HCT116 (cell line): Measurements from ENCODE around the gene NFATC2IP. TPM values are rescaled to one million over a fixed set of nuclear protein-coding genes. Genes with fewer than 3 reads are reported as not detected.

Experiments used
- ATAC-seq: fragments of 200-7000 bp; cut with Tn5 transposase; 2 replicates; pipeline ENCODE4 v1.9.1; 2020; ENCODE audit warnings: mild to moderate bottlenecking, moderate library complexity
- BruUV-seq: library from RNA; stranded (reverse); fragments of 400-500 nt; replicated peaks from 2 replicates; lab custom pipeline; 2021; lab: Mats Ljungman, UMichigan
- CTCF ChIA-PET: fragments of 300-600 bp; sonication (Branson Sonifier 250); formaldehyde crosslinking; loops from one replicate; lab custom pipeline; 2021; ENCODE audit warnings: antibody characterized with exemption; lab: Charles Lee
- POLR2A ChIA-PET: fragments of 300-600, 350-600 bp; sonication (Branson Sonifier 250); formaldehyde crosslinking; loops from one replicate; lab custom pipeline; 2021; ENCODE audit warnings: antibody characterized with exemption; lab: Charles Lee
- RAD21 ChIA-PET, 2 experiments: fragments of 300-600 bp; sonication (Branson Sonifier 250); formaldehyde crosslinking; loops; one replicate each; lab custom pipeline; 2023; ENCODE audit warnings: low total read pairs in 2 of 2; ENCODE audit not compliant: uncharacterized antibody in 2 of 2, unreplicated experiment in 2 of 2, low non-redundant PET in 1 of 2; lab: Charles Lee
- DNase-seq: peaks from one replicate; pipeline ENCODE4 v3.0.0-alpha.2; 2010; ENCODE audit warnings: low read depth, low spot score
- H2AFZ ChIP-seq: fragments of 200-600 bp; shearing (Covaris generic), sonication (generic); 2 replicates; pipeline ENCODE4 v1.6.1; 2017; ENCODE audit warnings: low read depth, mixed run types, mixed read lengths, antibody characterized with exemption, low read length; ENCODE audit not compliant: poor library complexity, severe bottlenecking
- H3K27ac ChIP-seq: 2 replicates; pipeline ENCODE4 v1.5.1; 2012; ENCODE audit warnings: low read depth, low read length
- H3K27me3 ChIP-seq: fragments of 200-600 bp; sonication (generic); 2 replicates; pipeline ENCODE4 v1.6.1; 2016; ENCODE audit warnings: mixed run types, low read length, mixed read lengths; ENCODE audit not compliant: insufficient read depth
- H3K36me3 ChIP-seq, 2 experiments: fragments of 200-500 bp in 1 of 2; fragments of 200-600 bp in 1 of 2; sonication (Bioruptor generic) in 1 of 2; sonication (generic) in 1 of 2; 2 replicates each; pipeline versions ENCODE4 v1.5.1 to v1.6.1; 2014 to 2016; ENCODE audit warnings: low read length in 2 of 2, inconsistent platforms in 1 of 2, mixed read lengths in 1 of 2, mixed run types in 1 of 2; ENCODE audit not compliant: insufficient read depth in 2 of 2, control insufficient read depth in 1 of 2
- H3K4me1 ChIP-seq, 2 experiments: fragments of 200-600 bp in 1 of 2; sonication (generic) in 1 of 2; 2 replicates each; pipeline versions ENCODE4 v1.5.1 to v1.6.1; 2012 to 2017; ENCODE audit warnings: low read length in 2 of 2, inconsistent platforms in 1 of 2, mild to moderate bottlenecking in 1 of 2, mixed read lengths in 1 of 2, mixed run types in 1 of 2, moderate library complexity in 1 of 2; ENCODE audit not compliant: insufficient read depth in 2 of 2, control insufficient read depth in 1 of 2
- H3K4me2 ChIP-seq: fragments of 200-600 bp; sonication (generic); 2 replicates; pipeline ENCODE4 v1.6.1; 2017; ENCODE audit warnings: mixed run types, low read length, mixed read lengths
- H3K4me3 ChIP-seq, 2 experiments: fragments of 200-600 bp in 1 of 2; sonication (generic) in 1 of 2; replicated peaks in 1 of 2; 2 replicates each; pipeline ENCODE4 v1.5.1; 2011 to 2016; ENCODE audit warnings: low read length in 2 of 2, control low read depth in 1 of 2, low read depth in 1 of 2, mild to moderate bottlenecking in 1 of 2, mixed read lengths in 1 of 2, mixed run types in 1 of 2
- H3K79me2 ChIP-seq: fragments of 200-600 bp; sonication (generic); 2 replicates; pipeline ENCODE4 v1.6.1; 2017; ENCODE audit warnings: mild to moderate bottlenecking, mixed run types, low read length, moderate library complexity, mixed read lengths; ENCODE audit not compliant: insufficient read depth
- H3K9ac ChIP-seq: fragments of 200-600 bp; sonication (generic); 2 replicates; pipeline ENCODE4 v1.6.1; 2016; ENCODE audit warnings: low read length, mixed read lengths
- H3K9me2 ChIP-seq: fragments of 200-600 bp; sonication (generic), shearing (Covaris generic); 2 replicates; pipeline ENCODE4 v1.6.1; 2017; ENCODE audit warnings: mixed run types, mild to moderate bottlenecking, moderate library complexity; ENCODE audit not compliant: insufficient read depth
- H3K9me3 ChIP-seq, 2 experiments: fragments of 200-500 bp in 1 of 2; fragments of 200-600 bp in 1 of 2; sonication (Bioruptor generic) in 1 of 2; sonication (generic) in 1 of 2; 2 replicates each; pipeline ENCODE4 v1.6.1; 2014 to 2017; ENCODE audit warnings: low read length in 2 of 2, mixed read lengths in 2 of 2, inconsistent platforms in 1 of 2, low read depth in 1 of 2, mild to moderate bottlenecking in 1 of 2, mixed run types in 1 of 2, moderate library complexity in 1 of 2; ENCODE audit not compliant: control insufficient read depth in 1 of 2, insufficient read depth in 1 of 2
- H4K20me1 ChIP-seq: fragments of 200-600 bp; sonication (generic), shearing (Covaris generic); 2 replicates; pipeline ENCODE4 v1.6.1; 2017; ENCODE audit warnings: mixed run types, mild to moderate bottlenecking, moderate library complexity; ENCODE audit not compliant: insufficient read depth
- CBX3 ChIP-seq: IDR thresholded peaks from 2 replicates; pipeline ENCODE4 v1.6.1; 2012; ENCODE audit warnings: low read depth
- EGR1 ChIP-seq: IDR thresholded peaks from 2 replicates; pipeline ENCODE4 v1.6.1; 2012; ENCODE audit warnings: low read depth
- ELF1 ChIP-seq: IDR thresholded peaks from 2 replicates; pipeline ENCODE4 v1.6.1; 2012; ENCODE audit warnings: low read depth, borderline replicate concordance
- EZH2 ChIP-seq: fragments of 200-600 bp; sonication (generic); IDR thresholded peaks from 2 replicates; pipeline ENCODE4 v1.6.1; 2017; ENCODE audit warnings: antibody characterized with exemption, mixed run types
- SP1 ChIP-seq: IDR thresholded peaks from 2 replicates; pipeline ENCODE4 v1.6.1; 2012; ENCODE audit warnings: low read depth
- ZFX ChIP-seq: fragments of 450-650 bp; IDR thresholded peaks from 2 replicates; pipeline ENCODE4 v1.6.1; 2017
- intact Hi-C: fragments of 100-400 bp; cut with micrococcal nuclease; formaldehyde crosslinking; loops from 2 replicates; pipeline ENCODE4 v1.10.0; 2022
- total RNA-seq: library from RNA; stranded (reverse); gene quantifications from one replicate; pipeline ENCODE4 v1.2.1, GENCODE V29; 2021; ENCODE audit not compliant: unreplicated experiment
- TF ChIP-seq, protein P1 (sequence below): IDR thresholded peaks from 2 replicates; pipeline ENCODE4 v1.6.1; 2012
- TF ChIP-seq, protein P2 (sequence below): IDR thresholded peaks from 2 replicates; pipeline ENCODE4 v1.6.1; 2012; ENCODE audit warnings: low read depth

Gene NFATC2IP
- total RNA-seq, 1 experiment from 2014 or later = 41.4 TPM

DNA sequence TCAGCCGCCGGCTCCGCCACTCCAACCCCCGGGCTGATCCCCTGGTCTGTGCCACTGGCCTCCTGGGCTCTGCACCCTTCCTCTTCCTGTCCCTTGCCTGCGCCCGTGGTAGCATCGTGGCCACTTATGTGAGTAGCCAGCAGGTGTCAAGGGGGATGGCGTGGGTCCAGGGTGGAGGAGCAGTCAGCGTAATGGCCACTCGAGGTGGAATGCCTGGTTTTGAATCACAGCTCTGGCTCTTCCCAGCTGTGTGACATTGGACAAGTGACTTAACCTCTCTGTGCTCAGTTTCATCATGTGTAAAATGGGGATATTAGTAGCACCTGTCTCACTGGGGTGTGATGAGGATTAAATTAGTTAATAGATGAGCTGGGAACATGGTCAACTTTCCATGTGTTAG is 31.7 kb downstream of the NFATC2IP start (continued):
- TF ChIP-seq, protein P1, sequence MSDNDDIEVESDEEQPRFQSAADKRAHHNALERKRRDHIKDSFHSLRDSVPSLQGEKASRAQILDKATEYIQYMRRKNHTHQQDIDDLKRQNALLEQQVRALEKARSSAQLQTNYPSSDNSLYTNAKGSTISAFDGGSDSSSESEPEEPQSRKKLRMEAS = no peak
- TF ChIP-seq, all 23 proteins: peak for 0

DNA sequence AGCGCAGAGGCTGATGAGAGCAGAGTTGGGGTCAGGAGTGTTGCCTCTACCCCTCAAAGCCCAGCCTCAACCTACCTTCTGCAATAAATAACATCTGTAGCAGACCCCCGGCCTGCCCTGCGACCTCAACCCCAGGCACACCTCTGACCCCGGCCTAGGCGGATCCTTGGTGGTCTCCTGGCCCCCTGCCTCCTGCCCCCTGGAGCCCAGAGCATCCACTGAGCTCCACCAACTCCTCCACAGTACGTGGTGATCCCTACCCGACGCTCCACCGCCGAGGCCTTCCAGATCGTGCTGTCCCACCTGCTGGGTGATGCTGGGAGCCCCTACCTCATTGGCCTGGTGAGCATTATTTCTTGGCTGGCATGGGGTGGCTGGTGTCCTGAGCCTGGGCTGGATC is 32.2 kb downstream of the NFATC2IP start:
- Histone ChIP-seq H3K27ac (no peak overlapping the region), H3K36me3 (peaks cover 0 to 15% of the 10 kb centered on the region in 2 experiments; a peak in 2 of 4 replicates), H3K9me3 (no peaks in the 10 kb centered on the region; a peak in 1 of 4 replicates), H3K9ac (no peak overlapping the region), H3K4me2 (no peak overlapping the region), H3K79me2 (no peaks in the 10 kb centered on the region), H3K27me3 (no peaks in the 10 kb centered on the region), H3K4me1 (no peaks in the 10 kb centered on the region), H2AFZ (no peak overlapping the region), H4K20me1 (no peaks in the 10 kb centered on the region), H3K9me2 (no peaks in the 10 kb centered on the region), H3K4me3 (no peak overlapping the region)
- no peak for DNase-seq
- TF ChIP-seq SP1 (no peak), EGR1 (no peak), ZFX (no peak), CBX3 (no peak), ELF1 (no peak), EZH2 (no peak)
- TF ChIP-seq, protein P1 = no peak
- TF ChIP-seq, protein P2, sequence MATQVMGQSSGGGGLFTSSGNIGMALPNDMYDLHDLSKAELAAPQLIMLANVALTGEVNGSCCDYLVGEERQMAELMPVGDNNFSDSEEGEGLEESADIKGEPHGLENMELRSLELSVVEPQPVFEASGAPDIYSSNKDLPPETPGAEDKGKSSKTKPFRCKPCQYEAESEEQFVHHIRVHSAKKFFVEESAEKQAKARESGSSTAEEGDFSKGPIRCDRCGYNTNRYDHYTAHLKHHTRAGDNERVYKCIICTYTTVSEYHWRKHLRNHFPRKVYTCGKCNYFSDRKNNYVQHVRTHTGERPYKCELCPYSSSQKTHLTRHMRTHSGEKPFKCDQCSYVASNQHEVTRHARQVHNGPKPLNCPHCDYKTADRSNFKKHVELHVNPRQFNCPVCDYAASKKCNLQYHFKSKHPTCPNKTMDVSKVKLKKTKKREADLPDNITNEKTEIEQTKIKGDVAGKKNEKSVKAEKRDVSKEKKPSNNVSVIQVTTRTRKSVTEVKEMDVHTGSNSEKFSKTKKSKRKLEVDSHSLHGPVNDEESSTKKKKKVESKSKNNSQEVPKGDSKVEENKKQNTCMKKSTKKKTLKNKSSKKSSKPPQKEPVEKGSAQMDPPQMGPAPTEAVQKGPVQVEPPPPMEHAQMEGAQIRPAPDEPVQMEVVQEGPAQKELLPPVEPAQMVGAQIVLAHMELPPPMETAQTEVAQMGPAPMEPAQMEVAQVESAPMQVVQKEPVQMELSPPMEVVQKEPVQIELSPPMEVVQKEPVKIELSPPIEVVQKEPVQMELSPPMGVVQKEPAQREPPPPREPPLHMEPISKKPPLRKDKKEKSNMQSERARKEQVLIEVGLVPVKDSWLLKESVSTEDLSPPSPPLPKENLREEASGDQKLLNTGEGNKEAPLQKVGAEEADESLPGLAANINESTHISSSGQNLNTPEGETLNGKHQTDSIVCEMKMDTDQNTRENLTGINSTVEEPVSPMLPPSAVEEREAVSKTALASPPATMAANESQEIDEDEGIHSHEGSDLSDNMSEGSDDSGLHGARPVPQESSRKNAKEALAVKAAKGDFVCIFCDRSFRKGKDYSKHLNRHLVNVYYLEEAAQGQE = no peak
- intact Hi-C loops = no loop called here
- POLR2A ChIA-PET = no interaction called here
- ATAC-seq = no peak
- no TSS peak for BruUV-seq
- RAD21 ChIA-PET = no interaction called here
- CTCF ChIA-PET = no interaction called here
